Smooth muscle cell (in vitro differentiated cells): Measurements from ENCODE around the gene ZC3H14. TPM values are rescaled to one million over a fixed set of nuclear protein-coding genes. Genes with fewer than 3 reads are reported as not detected.
A peak's percentile ranks its signal among the peaks of the same experiment; 100 is the strongest.

ENCODE experiments used
- DNase-seq: peaks from one replicate; lab custom pipeline; 2025; ENCODE audit not compliant: unreplicated experiment; lab: John Stamatoyannopoulos, UW
- H2AFZ ChIP-seq: fragments of 200-600 bp; sonication (generic); 2 replicates; pipeline ENCODE4 v1.6.0; 2016; ENCODE audit warnings: antibody characterized with exemption, low read depth, mild to moderate bottlenecking
- H3F3A ChIP-seq: fragments of 200-600 bp; sonication (generic); 2 replicates; pipeline ENCODE4 v1.6.0; 2017; ENCODE audit warnings: antibody characterized with exemption, low read depth
- H3K27ac ChIP-seq: fragments of 200-600 bp; sonication (generic); 2 replicates; pipeline ENCODE4 v1.5.1; 2016; ENCODE audit warnings: low read depth, mild to moderate bottlenecking
- H3K27me3 ChIP-seq: fragments of 200-600 bp; sonication (generic); 2 replicates; pipeline ENCODE4 v1.6.1; 2016; ENCODE audit warnings: low read depth, mild to moderate bottlenecking
- H3K36me3 ChIP-seq: fragments of 200-600 bp; sonication (generic); 2 replicates; pipeline ENCODE4 v1.5.1; 2016; ENCODE audit warnings: low read depth
- H3K4me1 ChIP-seq: fragments of 200-600 bp; sonication (generic); 2 replicates; pipeline ENCODE4 v1.5.1; 2016; ENCODE audit warnings: low read depth
- H3K4me2 ChIP-seq: fragments of 200-600 bp; sonication (generic); 2 replicates; pipeline ENCODE4 v1.6.0; 2016; ENCODE audit warnings: mild to moderate bottlenecking
- H3K4me3 ChIP-seq: fragments of 200-600 bp; sonication (generic); 2 replicates; pipeline ENCODE4 v1.5.1; 2016; ENCODE audit warnings: mild to moderate bottlenecking
- H3K79me2 ChIP-seq: fragments of 200-600 bp; sonication (generic); 2 replicates; pipeline ENCODE4 v1.6.0; 2016; ENCODE audit warnings: low read depth, mild to moderate bottlenecking
- H3K9ac ChIP-seq: fragments of 200-600 bp; sonication (generic); 2 replicates; pipeline ENCODE4 v1.6.0; 2016; ENCODE audit warnings: low read depth
- H3K9me3 ChIP-seq: fragments of 200-600 bp; sonication (generic); replicated peaks from 2 replicates; pipeline ENCODE4 v1.5.1; 2016; ENCODE audit warnings: low read depth
- H4K20me1 ChIP-seq: fragments of 200-600 bp; sonication (generic); 2 replicates; pipeline ENCODE4 v1.6.0; 2016; ENCODE audit warnings: low read depth
- WGBS: methylation state at CpG from one replicate; pipeline ENCODE4 v1.1.7; 2016; ENCODE audit warnings: low lambda C conversion rate; 5-methylcytosine and 5-hydroxymethylcytosine counted together
- polyA plus RNA-seq: library from polyadenylated mRNA; unstranded; fragments of >200 nt; fragmentation: Nextera tagmentation; extraction: Ambion mirVana; gene quantifications from 2 replicates; pipeline ENCODE4 v1.2.1, GENCODE V29; 2016
- total RNA-seq: library from RNA; depleted of rRNA; stranded (reverse); fragments of >200 nt; gene quantifications from 2 replicates; pipeline ENCODE4 v1.2.3, GENCODE V29; 2014
- TF ChIP-seq, protein P1 (sequence below): fragments of 200-600 bp; sonication (generic); IDR thresholded peaks from 2 replicates; pipeline ENCODE4 v1.5.1; 2017; ENCODE audit warnings: borderline replicate concordance, mild to moderate bottlenecking, antibody characterized with exemption; ENCODE audit not compliant: insufficient read depth, poor library complexity, severe bottlenecking

Gene ZC3H14
- total and polyA plus RNA-seq, 2 experiments from 2014 or later, result 43.0 to 59.1 TPM

DNA sequence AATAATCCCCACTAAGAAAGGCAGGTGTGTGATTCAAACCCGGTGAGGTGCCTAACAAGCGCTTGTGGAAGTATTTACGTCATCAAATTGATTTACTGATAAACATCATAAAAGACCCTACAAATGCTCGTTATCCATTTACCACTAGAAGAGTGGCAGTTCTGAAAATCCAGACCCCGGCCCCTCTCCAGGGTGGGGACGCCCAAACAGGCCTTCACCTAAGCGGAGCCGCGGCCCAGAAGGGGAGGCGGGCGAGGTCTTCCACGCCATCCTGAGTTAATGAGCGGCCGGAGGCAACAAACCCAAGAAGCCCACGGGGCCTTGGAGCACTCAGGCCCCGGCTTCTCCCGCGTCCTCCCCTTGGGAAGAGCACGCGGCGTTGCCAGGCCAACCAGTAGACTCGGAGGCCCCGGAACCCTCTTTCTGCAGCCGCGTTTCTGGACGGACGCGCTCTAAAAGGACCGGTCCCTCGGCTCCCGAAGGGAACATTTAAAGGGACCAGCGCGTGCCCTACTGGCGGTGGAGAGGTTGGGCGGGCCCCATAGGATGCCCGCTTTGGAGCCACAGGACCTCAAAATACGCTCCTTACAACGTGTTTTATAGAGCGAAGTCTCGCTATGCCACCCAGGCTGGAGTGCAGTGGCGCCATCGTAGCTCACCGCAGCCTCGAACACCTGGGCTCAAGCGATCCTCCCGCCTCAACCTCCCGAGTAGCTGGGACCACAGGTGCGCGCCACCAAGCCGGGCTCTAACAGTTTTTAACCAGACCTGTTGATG, 11.6 kb upstream of the ZC3H14 start:
- TF ChIP-seq, protein P1, sequence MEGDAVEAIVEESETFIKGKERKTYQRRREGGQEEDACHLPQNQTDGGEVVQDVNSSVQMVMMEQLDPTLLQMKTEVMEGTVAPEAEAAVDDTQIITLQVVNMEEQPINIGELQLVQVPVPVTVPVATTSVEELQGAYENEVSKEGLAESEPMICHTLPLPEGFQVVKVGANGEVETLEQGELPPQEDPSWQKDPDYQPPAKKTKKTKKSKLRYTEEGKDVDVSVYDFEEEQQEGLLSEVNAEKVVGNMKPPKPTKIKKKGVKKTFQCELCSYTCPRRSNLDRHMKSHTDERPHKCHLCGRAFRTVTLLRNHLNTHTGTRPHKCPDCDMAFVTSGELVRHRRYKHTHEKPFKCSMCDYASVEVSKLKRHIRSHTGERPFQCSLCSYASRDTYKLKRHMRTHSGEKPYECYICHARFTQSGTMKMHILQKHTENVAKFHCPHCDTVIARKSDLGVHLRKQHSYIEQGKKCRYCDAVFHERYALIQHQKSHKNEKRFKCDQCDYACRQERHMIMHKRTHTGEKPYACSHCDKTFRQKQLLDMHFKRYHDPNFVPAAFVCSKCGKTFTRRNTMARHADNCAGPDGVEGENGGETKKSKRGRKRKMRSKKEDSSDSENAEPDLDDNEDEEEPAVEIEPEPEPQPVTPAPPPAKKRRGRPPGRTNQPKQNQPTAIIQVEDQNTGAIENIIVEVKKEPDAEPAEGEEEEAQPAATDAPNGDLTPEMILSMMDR, result no peak
- peaks cover 8% of the 10 kb centered on the region for H3K36me3 ChIP-seq
- H3K27ac ChIP-seq, result no peak overlapping the region
- no peaks in the 10 kb centered on the region for H3K9me3 ChIP-seq
- WGBS, result 27% methylated on average over 50 of the region's 50 CpGs
- peaks cover 66% of the 10 kb centered on the region for H3K79me2 ChIP-seq
- no peaks in the 10 kb centered on the region for H3K27me3 ChIP-seq
- H2AFZ ChIP-seq, result peak overlapping the region; percentile 67
- no peaks in the 10 kb centered on the region for H3F3A ChIP-seq
- H4K20me1 ChIP-seq, result peaks cover 24% of the 10 kb centered on the region
- H3K4me2 ChIP-seq, result peak overlapping the region; percentile 99
- DNase-seq, result peak; percentile 19
- H3K4me3 ChIP-seq, result peak overlapping the region; percentile 93
- H3K4me1 ChIP-seq, result peaks cover 23% of the 10 kb centered on the region
- peak overlapping the region; percentile 45 for H3K9ac ChIP-seq

DNA sequence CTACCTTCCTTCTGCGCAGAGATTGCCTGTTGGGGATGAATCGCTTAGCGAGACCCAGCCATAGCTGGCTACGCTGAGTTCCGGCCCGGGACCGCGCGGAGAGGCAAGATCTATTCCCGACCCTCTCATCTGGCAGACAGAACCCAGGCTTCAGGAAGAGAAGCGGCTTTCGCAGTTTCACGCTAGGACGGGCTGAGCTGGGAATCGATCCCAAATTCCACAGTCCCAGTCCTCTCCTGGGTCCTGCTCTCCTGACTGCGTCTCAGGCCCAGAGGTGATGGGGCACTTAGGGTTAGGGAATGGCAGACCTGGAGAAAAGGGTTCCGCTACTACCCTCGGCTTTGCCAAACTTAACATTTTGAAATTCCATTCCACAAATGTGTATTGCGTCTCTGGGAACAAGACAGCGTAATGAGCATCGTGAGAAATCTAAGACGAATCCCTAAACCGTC, 10.8 kb upstream of the ZC3H14 start:
- DNase-seq, result no peak
- Histone ChIP-seq H3K79me2 (peaks cover 60% of the 10 kb centered on the region), H2AFZ (peak overlapping the region; percentile 67), H3K4me1 (peaks cover 23% of the 10 kb centered on the region), H3F3A (no peaks in the 10 kb centered on the region), H3K27me3 (no peaks in the 10 kb centered on the region), H3K9ac (peak overlapping the region; percentile 45), H3K9me3 (no peaks in the 10 kb centered on the region), H3K36me3 (peaks cover 8% of the 10 kb centered on the region), H3K27ac (peak overlapping the region; percentile 10), H3K4me2 (peak overlapping the region; percentile 99), H3K4me3 (peak overlapping the region; percentile 93), H4K20me1 (peaks cover 18% of the 10 kb centered on the region)
- TF ChIP-seq, protein P1, result no peak
- WGBS, result 28% methylated on average over 23 of the region's 23 CpGs

DNA sequence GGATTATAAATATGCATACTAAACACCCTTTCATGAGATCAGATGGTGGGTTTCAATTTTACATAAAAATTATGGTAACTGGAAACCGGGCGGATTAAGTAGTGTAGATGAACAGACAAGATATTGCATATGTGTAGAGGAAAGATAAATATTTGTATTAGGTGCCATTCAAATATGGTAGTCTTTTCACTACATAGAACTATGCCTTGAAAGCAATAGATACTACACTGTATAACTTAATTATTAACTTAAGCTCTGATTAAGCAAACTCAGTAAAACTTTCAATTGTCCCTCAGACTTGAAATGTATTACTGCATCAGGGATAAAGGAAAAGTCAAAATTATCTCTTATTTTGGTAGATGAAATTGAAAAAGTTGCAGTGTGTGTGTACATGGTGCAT, 10.0 kb upstream of the ZC3H14 start:
- TF ChIP-seq, protein P1, result no peak
- H3K4me2 ChIP-seq, result peak overlapping the region; percentile 99
- peak overlapping the region; percentile 93 for H3K4me3 ChIP-seq
- peaks cover 10% of the 10 kb centered on the region for H4K20me1 ChIP-seq
- no peak overlapping the region for H2AFZ ChIP-seq
- H3K9me3 ChIP-seq, result no peaks in the 10 kb centered on the region
- WGBS, result 91% methylated on average over 2 of the region's 2 CpGs
- peaks cover 55% of the 10 kb centered on the region for H3K79me2 ChIP-seq
- peaks cover 8% of the 10 kb centered on the region for H3K36me3 ChIP-seq
- no peaks in the 10 kb centered on the region for H3F3A ChIP-seq
- H3K9ac ChIP-seq, result no peak overlapping the region
- DNase-seq, result no peak
- no peaks in the 10 kb centered on the region for H3K27me3 ChIP-seq
- H3K4me1 ChIP-seq, result peaks cover 23% of the 10 kb centered on the region
- peak overlapping the region; percentile 10 for H3K27ac ChIP-seq
